ENCODE measurements around the gene TRAF7.

Gene TRAF7

GRCh38 chr16:2166263-2167067 lies 10.9 kb downstream of the TRAF7 start:
- no peak overlapping the region for H3K27ac ChIP-seq

GRCh38 chr16:2167068-2167638 lies 11.6 kb downstream of the TRAF7 start:
- H3K27ac ChIP-seq = no peak overlapping the region
- no peak for TF ChIP-seq ZFX (IDR thresholded peaks at IDR 0.05)
- TF ChIP-seq CTCF (conservative IDR thresholded peaks at IDR 0.05) = no peak

More at GRCh38 chr16:2166263-2167067, 10.9 kb downstream of the TRAF7 start:
- TF ChIP-seq CTCF (conservative IDR thresholded peaks at IDR 0.05) = no peak
- no peak for TF ChIP-seq ZFX (IDR thresholded peaks at IDR 0.05)

GRCh38 chr16:2170080-2170479 lies 14.5 kb downstream of the TRAF7 start:
- no peak overlapping the region for H3K27ac ChIP-seq
- TF ChIP-seq CTCF (conservative IDR thresholded peaks at IDR 0.05) (no peak), ZFX (IDR thresholded peaks at IDR 0.05) (no peak)

- TF ChIP-seq CTCF (conservative IDR thresholded peaks at IDR 0.05) (no peak), ZFX (IDR thresholded peaks at IDR 0.05) (no peak)
- no peak overlapping the region for H3K27ac ChIP-seq
Measured at GRCh38 chr16:2170587-2171435, 15.2 kb downstream of the TRAF7 start.

GRCh38 chr16:2171601-2172178 lies 16.1 kb downstream of the TRAF7 start:
- no peak for TF ChIP-seq ZFX (IDR thresholded peaks at IDR 0.05)
- TF ChIP-seq CTCF (conservative IDR thresholded peaks at IDR 0.05) = no peak
- no peak overlapping the region for H3K27ac ChIP-seq

GRCh38 chr16:2172688-2173335 lies 17.2 kb downstream of the TRAF7 start:
- TF ChIP-seq CTCF (conservative IDR thresholded peaks at IDR 0.05) = no peak
- TF ChIP-seq ZFX (IDR thresholded peaks at IDR 0.05) = no peak
- H3K27ac ChIP-seq = no peak overlapping the region
